Stimulated activated CD8-positive, alpha-beta memory T cell treated with anti-CD3 and anti-CD28 coated beads, Interleukin-15, amount 100 ng/mL, for 48 hours (primary cell): ENCODE measurements around the gene LRRFIP1.
"Not testable (repeated sequence)": the region's sequence is repeated elsewhere in the genome, so short reads cannot be mapped to it uniquely, and the experiment has no call there.

Experiments used
- DNase-seq, 2 donors: peaks; one replicate each; pipeline ENCODE4 v3.0.0-alpha.2; 2020; ENCODE audit warnings: low read depth in 2 of 2

Gene LRRFIP1

GRCh38 chr2:237596520-237597195 lies 30.7 kb upstream of the LRRFIP1 start:
- no peak for DNase-seq

- DNase-seq = no peak
Observed at GRCh38 chr2:237597196-237598145, 29.9 kb upstream of the LRRFIP1 start.

DNA sequence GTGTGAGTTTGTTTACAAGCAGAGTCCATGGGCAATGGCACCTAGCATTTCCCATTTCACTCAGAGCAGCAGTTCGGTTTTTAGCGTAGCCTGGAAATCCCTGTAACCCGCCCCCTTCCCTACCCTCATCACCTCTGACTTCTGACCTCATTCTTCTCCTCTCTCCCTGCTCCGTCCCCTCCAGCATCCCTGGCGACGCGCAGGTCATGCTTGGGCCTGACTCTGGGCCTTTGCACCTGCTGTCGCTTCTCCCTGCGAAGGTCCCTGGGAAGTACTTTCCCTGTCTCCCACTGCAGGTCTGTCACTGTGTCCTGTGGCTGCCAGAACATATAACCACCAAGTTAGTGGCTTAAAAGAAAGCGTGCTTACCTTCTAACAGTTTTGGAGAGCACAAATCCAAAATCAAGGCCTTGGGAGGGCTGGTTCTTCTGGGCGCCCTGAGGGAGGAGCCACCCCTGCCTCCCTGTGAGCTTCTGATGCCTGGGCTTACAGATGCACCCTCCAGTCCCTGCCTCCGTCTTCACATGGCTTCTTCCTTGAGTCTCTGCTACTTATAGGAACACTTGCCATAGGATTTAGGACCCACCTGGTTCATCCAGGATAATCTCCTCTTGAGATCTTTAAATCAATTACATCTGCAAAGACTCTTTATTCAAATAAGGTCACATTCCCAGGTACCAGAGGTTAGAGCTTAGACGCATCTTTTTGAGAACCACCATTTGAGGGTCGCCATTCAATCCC lies 28.7 kb upstream of the LRRFIP1 start:
- no peak for DNase-seq

GRCh38 chr2:237599465-237600110 lies 27.8 kb upstream of the LRRFIP1 start:
- no peak for DNase-seq

DNA sequence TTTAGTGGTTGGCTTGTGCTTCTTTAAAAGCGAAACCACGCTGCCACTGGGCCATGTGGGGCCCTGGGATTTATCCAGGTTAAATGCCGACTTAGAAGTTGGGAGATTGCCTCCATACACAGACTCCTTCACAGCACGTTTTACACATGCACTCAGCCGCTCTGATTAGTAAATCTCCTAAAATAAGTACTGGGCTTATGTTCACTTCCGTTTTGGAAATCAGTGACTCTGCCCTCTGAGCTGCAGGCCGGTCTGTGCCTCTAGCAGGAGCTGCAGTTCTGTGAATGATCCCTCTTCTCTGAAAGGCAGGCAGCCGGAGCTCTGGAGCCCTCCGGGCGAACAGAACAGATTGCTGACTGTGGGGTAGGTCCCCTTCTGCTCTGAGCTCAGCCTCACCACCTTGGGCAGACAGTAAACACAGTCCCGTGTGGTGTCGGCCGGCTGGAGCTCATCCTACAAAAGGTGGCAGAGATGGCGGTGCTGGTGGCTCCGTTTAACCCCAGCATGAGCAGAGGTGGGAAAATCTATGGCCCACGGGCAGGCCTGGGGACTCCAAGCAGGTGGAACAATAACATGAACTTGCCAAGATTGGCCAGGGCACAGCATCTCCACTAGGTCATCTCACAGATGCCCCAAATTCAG lies 27.1 kb upstream of the LRRFIP1 start:
- DNase-seq = no peak

DNA sequence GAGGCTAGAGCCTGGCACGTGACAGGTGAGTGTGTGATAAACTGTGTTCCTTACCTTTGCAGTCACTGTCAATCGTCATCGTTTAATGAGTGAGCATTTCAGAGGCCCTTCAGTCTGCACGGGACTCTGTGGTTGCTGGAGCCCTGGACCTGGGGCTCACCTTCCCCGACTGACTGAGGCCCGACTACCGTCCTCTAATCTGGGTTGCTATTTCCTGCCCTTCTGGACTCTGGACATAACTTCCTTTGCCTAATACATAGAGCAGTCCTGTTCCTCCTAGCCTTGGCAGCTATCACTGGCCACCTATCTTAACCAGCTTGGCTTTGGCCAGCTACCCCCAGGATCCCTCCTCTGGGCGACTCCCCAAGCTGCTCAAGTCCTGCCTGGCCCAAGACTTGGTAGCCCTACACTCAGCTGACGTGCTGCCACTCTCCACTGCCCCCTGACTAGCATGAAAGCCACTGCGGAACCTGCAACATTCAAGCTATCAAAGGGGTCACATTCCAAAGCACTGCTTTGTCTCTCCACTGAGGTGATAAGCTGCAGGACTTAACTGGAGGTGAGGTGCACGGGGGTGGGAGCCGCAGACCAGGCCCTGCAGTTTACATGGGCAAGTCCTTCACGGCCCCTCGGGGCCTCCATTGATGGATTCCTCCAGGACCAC lies 25.8 kb upstream of the LRRFIP1 start:
- no peak for DNase-seq

GRCh38 chr2:237602409-237602808 lies 25.0 kb upstream of the LRRFIP1 start:
- no peak for DNase-seq

DNA sequence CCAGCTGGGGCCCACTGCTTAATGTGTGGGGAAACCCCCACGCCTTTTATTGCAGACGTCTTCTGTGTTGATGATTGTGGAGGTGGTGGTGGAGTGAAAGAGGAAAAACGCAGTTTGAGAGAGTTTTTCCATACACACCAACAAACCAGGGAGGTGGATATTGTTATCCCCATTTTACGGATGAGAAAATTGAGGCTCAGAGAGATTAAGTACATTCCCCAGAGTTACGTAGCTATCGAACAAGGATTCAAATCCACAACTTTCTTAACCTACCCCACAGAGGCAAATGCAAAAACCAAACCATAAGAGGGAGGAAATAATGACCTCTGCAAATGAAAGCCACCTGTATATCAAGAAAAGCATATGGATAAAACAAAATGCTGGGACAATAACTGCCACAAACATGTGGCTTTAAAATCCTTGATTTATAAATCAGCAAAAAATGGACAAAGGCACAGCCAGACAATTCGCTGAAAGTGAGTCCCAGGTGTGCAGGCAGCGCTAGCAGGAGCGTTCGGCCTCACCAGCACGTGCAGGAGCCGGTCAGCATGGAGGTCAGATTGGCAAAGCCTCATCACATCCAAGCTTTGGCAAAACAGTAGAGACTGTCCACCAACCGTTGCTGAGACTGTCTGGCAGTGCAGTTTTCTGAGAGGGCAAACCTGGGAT lies 24.2 kb upstream of the LRRFIP1 start:
- no peak for DNase-seq

DNA sequence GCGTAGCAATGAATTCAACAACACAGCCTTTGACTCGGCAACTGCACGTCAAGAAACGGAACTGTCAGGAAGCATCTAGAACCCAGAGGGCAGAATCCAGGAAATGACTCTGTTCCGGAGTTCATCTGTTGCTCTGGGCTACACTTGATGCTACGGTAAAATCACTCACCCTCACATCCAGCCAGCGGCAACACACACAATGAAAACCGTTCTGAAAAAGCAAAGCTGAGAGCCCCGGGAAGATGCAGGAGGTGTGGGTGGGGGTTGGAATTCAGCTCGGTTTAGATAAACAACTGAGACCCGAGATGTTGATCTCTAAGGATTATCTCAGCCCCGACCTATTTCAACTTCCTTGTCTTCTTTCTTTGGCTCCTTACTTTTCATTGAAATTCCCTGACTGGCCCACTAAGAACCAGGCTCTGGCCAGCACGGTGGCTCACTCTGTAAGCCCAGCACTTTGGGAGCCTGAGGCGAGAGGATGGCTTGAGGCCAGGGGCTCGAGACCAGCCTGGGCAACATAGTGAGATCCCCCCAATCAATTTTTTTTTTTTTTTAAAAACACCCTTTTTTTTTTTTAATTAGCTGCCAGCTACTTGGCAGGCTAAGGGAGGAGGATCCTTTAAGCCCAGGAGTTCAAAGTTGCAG lies 23.5 kb upstream of the LRRFIP1 start:
- DNase-seq = no peak

DNA sequence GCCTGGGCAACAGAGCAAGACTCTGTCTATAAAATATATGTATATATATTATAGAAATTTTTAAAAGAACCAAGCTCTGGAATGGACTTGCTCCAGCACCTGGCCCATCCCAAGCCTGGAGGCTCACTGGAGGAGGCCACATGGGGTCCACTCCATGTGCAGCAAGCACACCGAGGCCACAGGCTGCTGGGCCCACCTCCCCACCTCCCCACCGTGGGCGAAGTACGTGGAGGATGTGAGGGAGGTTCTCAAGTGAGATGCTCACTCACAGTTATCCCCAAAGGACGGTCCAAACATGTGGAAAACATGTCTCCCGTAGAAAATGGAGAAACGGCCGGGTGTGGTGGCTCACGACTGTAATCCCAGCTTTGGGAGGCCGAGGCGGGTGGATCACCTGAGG lies 23.0 kb upstream of the LRRFIP1 start:
- DNase-seq = no peak

- no peak for DNase-seq
Observed at GRCh38 chr2:237604960-237605359, 22.4 kb upstream of the LRRFIP1 start.

DNA sequence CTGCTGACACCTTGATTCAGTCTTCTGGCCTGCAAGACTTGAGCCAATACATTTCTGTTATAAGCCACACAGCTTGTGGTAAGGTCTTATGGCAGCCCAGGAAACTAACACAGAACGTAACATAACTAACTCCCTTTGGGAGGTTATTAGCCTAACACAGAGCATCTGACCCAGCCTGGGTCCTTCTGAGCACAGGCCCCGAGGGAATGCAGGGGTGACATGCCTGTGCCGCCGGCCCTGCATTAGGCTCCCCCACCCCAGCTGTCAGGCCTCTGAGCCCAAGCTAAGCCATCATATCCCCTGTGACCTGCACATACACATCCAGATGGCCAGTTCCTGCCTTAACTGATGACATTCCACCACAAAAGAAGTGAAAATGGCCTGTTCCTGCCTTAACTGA lies 20.9 kb upstream of the LRRFIP1 start:
- not testable (repeated sequence) for DNase-seq

GRCh38 chr2:237612527-237613357 lies 14.6 kb upstream of the LRRFIP1 start:
- DNase-seq = no peak

GRCh38 chr2:237613679-237614078 lies 13.7 kb upstream of the LRRFIP1 start:
- no peak for DNase-seq

GRCh38 chr2:237614151-237614720 lies 13.2 kb upstream of the LRRFIP1 start:
- no peak for DNase-seq

GRCh38 chr2:237615631-237616249 lies 11.6 kb upstream of the LRRFIP1 start:
- DNase-seq = no peak

DNA sequence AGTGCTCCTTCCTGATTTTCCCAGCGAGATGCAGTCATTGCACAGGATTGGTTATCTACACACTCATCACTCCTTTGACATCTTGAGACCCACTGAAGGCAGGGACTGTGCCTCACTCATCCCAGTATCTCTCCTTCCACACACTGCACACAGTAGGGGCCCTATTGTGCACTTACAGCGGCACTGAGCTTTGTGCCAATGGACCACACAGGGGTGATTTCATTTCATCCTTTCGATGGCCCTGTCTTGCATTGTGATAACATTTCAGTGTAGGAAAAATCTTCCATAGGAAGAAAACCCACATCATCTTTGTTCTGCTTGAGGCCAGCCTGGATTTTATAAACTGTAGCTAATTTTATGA lies 11.0 kb upstream of the LRRFIP1 start:
- DNase-seq = no peak
